ENCODE data around the gene CDH23. TPM values are rescaled to one million over a fixed set of nuclear protein-coding genes. Genes with fewer than 3 reads are reported as not detected.

CDH23 gene
- total RNA-seq, 1 donor: 0.81 TPM

DNA sequence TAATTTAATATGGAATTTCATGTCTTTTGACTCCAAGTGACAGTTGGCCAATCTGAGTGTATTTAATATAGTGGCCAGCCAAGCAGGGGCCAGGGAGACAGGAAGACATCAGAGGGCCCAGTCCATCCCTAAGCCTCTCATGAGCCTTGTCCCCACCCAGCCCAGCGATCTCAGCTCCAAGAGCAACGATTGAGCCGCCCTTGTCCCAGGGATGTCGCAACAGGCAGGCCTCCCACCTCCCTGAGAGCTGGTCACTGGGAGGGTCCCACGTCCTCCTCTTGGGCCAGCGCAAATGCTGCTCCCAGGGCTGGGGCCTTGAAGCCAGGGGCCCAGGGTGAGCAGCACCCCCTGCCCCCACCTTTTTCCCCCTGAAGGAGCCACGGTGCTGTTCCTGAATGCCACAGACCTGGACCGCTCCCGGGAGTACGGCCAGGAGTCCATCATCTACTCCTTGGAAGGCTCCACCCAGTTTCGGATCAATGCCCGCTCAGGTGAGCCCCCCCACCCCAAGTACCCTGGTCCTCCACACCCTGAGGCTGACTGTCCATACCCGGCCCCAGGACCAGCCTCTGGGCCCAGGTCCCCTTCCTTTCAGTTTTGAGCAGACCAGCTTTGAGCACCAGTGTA, 293.5 kb downstream of the CDH23 start:
- DNase-seq (ENCODE audit: low read depth in 2 of 3, low spot score in 2 of 3): no peak

DNA sequence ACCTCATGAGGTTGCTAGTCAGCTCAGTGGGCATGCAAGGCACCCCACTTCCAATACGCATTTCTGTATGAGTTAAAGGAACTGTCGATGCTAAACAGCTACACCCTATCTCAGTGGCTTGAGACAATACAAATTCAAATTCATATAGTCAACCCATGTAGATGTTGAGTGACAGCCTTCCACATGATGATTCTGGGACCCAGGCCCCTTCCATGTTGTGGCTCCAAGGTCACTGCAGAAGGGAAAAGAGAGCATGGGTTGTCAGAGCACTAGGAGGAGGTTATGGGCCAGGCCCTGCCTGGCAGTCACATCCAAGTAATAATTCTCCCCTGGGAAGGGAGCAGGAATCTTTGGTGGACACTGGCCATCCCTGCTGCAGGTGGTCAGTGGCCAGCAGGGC, 294.7 kb downstream of the CDH23 start:
- no peak for DNase-seq (ENCODE audit: low read depth in 2 of 3, low spot score in 2 of 3)

DNA sequence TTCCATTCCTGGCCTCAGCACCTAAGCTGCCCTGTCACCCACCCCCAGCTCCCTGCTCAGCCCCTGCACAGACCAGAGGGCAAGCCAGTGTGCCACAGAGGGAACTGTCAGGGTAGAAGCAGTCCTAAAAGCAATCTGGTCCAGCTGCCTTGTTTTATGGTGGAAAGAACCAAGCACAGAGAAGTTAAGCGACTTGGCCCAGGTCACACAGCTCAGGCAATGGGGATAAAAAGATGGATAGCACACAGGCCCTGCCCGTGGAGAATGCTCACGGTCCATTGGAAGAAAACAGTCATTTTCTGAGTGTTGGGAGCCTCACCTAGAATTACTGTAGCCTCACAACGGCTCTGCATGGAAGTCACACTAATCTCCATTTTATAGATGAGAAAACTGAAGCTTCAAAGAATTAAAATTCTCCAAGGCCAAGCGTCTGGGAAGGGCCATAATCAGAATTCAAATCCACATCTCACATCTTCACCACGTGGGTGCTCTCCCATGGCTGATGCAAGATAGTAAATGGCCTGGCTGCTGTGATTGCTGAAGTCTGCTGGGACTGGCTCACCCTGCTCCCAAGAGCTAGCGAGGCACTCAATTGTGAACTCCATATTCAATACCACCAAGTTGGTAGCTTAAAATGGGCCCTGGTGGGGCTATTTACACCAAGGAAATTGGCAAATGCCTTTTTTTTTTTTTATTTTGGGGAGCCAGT, 296.0 kb downstream of the CDH23 start:
- no peak for DNase-seq (ENCODE audit: low read depth in 2 of 3, low spot score in 2 of 3)

DNA sequence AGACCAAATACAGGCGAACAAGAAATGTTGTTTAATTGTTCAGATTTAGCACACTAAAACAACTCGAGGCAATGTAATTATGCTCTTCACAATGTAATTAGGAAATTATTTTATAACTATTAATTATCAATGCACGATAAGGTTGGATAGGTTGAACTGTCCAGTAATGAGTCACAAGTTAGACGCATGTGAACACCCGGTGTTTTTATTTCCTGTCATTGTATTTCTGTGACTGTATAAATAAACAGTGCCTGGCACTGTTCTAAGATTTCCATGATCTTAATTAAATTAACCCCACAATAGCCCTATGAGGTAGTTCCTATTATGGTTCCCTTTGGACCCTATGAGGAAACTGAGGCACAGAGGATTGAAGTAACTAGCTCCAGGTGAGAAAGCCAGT, 296.7 kb downstream of the CDH23 start:
- no peak for DNase-seq (ENCODE audit: low read depth in 2 of 3, low spot score in 2 of 3)

DNA sequence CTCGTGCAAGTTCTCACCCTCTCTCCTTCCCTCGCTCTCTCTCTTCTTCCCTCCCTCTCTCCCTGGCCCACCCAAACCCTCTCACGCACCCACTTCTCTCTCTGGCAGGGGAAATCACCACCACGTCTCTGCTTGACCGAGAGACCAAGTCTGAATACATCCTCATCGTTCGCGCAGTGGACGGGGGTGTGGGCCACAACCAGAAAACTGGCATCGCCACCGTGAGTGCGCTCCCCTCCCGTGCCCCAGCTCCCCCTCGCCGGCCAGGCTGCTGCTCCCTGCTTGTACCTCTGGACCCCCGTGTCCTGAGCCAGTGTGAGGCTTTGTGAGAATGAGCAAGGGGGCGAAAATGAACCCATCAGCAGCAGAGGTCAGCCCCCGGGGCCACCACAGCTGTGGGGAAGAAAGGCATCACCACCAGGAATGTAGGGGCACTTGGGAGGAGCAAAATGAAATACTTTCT, 297.4 kb downstream of the CDH23 start:
- DNase-seq (ENCODE audit: low read depth in 2 of 3, low spot score in 2 of 3): no peak

DNA sequence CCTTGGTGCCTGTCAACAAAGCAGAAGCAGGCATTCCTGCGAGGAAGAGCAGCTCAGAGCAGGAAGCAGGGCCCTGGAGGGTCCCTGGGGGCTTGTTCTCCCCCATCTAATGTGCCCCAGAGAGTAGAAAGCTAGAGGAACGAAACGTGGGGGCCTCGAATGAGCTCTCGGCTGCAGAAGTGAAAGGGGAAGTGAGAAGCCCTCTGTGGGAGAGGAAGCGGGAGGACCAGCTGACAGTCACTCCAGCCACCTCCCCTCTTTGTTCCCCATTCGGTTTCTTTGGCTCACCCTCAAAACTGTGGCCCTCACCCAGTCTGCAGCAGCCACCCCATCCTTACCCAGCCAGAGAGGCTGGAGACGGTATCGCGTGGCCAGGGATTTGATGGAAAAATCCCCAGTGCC, 297.8 kb downstream of the CDH23 start:
- peak in 2 of 3 donors; percentile 76 to 90 for DNase-seq (ENCODE audit: low read depth in 2 of 3, low spot score in 2 of 3)

DNA sequence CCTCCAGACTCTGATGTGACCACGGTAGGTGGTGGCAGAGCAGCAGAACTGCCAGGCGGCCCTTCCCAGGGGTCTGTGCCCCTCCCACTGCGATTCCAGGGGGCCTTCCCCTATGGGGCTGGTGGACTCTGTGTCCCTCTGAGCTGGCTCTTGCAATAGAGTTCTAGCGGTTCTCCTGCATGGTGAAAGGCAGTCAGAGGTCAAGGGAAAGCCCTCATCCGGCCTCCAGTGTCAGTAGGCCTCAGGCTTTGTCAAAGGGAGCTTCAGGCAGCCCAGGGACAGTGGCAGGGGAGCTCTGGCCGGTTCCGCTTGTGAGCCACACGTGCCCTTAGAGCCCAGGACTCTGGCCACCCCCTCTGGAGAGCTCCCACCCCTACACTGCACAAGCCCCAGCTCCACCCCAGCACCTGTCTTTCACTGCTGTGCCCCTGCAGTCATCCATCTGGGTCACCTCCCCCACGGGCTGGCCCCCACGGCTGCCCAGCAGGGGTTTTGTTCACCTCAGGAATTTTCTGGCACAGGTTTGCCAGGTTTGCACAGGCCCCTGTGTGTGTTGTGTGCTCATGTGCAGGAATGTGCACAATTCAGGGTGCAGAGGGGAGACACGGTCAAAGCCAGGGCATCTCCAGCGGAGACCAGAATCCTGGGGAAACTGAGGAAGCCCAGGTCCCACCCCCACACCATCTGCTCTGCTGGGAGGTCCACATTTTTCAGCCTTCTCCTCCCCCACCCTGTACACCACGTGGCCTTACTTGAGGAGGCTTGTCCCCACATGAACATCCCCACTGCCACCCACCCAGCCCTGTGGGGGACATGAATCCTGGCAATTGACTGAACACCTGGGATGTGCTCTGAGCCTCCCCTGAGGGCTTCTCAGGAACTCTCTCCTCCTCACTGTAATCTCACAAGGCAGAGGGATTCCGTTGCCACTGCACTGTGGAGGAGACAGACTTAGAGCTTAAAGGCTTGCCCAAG, 299.1 kb downstream of the CDH23 start:
- DNase-seq (ENCODE audit: low read depth in 2 of 3, low spot score in 2 of 3): no peak

DNA sequence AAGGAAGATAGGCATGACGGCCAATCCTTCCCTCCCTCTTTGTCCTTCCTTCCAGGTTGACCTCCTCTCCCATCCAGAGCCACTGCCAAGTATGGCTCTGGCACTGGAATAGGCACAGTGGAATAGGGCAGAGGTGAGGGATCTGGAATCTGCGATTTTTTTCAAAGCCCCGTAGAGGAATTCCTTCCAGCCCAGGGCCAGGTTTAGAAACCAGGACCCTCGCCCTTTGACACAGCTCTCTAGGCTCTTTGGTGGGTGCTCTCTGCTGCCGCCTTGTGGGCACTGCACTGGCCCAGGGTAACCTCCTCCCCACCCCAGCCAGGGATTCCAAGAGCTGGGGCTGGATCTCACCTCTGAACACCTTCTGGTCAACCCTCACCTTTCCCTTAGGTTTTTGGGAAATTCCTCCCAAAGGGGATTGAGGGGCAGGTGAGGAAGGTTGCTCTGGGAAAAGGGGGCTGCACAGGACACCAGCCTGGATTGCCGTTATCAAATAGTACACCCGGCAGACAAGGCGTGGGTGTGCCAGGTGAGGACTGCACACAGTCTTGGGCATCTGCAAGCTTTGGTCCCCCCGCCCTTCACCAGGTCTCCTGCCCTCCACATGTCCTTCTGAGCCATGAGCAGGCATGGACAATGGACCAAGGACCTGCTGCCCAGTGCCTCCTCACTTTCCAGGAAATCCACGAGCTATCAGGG, 300.1 kb downstream of the CDH23 start:
- peak in 2 of 3 donors; percentile 35 to 72 for DNase-seq (ENCODE audit: low read depth in 2 of 3, low spot score in 2 of 3)

DNA sequence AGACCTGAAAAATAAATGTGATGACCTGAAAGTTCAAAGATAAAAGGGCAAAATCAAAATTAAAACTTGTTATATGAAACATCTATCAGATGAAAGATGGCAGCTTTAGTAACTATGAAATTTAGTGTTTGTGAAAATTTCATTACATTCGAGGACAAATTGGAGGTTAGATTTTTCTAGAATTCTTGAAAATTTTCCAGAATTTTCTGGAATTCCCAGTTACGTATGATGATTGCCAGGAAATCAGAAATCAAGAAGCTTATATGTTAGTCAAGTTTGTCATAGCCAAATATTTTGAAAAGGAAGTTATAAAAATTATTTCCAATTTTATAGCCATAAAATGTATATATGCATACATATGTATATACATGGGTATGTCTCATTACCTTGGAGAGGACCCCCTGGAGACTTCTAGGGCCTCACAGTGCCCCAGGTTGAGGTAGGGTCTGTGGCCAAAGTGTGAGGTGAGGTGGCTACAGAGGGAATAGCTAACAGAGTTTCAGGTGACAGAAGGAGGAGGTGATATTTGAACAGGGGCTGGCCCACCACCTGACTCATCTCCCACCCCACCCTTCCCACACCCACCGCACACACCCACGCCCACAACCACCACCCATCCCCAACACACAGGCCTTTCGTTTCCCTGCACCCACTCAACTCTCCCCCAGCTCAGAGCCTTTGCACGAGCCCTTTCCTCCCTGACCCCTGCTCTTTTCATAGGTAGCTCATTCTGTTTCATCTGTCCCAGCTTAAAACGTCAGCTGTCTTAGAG, 301.4 kb downstream of the CDH23 start:
- DNase-seq (ENCODE audit: low read depth in 2 of 3, low spot score in 2 of 3): no peak

DNA sequence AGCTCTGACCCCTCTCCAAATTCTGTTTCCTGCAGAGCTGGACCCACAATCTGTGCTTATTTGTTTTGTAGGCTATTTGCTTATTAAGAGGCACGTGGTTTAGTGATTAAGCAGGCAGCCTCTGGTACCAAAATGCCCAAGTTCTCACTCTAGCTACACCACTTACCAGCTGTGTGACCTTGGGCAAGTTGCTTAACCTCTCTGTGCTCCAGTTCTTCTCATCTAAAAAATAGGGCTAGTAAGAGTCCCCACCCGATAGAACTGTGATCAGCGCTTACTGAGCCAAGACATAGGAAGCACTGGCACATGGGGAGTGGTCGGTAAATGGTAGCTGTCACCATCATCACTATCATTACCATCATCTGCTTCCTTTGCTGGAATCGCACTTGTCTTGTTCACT, 302.0 kb downstream of the CDH23 start:
- DNase-seq (ENCODE audit: low read depth in 2 of 3, low spot score in 2 of 3): no peak

DNA sequence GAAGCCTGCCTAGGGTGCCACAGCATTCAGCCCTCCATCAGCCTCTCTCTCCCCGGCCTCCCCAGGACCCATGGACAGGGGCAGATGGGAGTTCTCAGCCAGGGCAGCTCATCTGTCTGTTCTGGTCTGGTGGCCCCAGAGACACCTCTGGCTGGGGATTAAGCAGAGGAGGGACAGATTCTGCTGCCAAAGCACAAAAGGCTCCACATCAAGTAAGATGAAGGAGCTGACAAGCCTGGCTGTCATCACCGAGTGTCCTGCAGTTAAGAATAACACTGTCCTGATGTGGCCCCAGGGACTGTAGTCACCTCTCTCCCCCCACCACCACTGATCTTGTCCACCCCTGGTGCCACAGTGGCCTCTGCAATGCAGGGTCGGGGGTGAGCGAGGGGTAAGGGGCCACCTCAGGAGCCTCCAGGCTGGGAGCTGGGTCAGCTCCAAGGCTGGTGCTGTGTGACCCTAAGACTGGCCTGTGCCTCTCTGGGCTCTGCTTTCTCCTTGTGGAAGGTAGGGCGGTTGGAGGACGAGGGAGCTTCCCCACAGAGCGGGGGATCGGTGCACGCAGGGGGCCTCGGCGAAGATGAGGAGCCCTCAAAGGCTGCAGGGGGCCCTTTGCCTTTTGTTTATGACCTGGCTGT, 304.1 kb downstream of the CDH23 start:
- no peak for DNase-seq (ENCODE audit: low read depth in 2 of 3, low spot score in 2 of 3)

DNA sequence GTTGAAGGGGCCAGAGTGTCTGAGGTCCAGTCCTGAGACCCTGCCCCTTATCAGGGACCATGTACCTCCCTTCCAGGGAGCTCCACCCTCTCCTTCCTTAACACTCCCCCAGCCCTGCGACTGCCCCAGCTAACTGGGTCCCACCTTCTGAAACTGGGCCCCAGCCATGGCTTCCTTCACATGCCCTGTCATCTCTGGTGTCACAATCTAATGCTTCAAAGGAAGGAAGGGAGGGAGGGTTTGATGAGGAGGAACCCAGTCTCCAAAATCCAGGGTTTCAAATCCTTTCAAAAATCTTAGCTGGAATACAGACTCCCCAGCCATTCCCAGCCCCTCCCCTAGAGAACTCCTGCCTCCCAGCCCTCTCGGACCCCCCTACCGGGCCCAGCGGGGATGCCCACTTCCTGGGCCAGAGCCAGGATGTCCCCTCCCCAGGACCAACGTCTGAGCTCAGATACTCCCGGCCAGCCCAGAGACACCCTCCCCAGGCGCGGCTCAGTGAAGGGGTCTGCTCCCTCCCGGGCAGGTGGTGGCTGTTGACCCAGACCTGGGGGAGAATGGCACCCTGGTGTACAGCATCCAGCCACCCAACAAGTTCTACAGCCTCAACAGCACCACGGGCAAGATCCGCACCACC, 304.9 kb downstream of the CDH23 start:
- no peak for DNase-seq (ENCODE audit: low read depth in 2 of 3, low spot score in 2 of 3)

DNA sequence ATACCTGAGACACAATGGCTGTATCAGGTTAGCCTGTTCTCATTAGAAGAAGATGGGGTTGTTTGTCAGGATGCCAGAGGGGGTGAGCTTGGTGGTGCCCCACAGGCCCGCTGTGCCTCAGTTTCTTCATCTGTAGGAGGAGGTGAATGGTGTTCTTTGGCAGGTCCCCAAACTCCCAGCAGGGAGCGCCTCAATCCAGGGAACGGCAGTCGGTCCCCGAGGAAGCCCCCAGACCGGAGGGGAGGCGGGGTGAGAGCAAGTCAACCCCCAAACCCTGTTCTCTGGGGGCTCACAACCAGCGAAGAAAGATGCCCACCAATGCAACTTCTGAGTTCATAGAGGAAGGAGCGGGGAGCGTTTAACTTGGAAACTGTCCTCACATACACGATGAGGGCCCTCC, 306.9 kb downstream of the CDH23 start:
- DNase-seq (ENCODE audit: low read depth in 2 of 3, low spot score in 2 of 3): no peak

DNA sequence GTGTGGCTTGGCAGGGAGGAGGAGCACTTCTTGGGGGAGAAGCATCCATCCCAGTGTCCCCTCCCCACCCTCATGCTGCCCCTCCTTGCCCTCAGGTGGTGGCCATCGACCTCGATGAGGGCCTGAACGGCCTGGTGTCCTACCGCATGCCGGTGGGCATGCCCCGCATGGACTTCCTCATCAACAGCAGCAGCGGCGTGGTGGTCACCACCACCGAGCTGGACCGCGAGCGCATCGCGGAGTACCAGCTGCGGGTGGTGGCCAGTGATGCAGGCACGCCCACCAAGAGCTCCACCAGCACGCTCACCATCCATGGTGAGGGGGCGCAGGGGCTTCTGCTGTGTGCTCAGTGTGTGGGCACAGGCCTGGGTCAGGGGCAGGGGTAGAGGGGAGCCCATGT, 308.1 kb downstream of the CDH23 start:
- DNase-seq (ENCODE audit: low read depth in 2 of 3, low spot score in 2 of 3): no peak

DNA sequence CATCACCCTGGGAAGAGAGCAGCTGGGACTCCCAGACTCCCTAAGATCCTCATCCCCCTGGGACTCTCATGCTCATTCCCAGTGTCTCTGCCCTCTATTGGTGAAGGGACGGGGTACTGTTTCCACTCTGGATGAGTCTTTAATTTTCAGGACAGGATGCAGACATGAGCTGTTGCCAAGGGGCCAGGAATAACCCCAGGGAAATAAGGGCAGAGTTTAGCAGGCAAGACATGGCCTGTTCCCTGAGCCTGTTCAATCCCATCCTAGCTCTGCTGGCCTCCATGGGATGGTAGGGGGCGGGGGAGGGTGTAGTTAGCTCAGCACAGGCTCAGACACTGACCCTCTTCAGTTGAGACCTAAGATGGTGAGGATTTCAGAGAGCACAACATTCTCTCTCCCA, 308.9 kb downstream of the CDH23 start:
- DNase-seq (ENCODE audit: low read depth in 2 of 3, low spot score in 2 of 3): no peak

DNA sequence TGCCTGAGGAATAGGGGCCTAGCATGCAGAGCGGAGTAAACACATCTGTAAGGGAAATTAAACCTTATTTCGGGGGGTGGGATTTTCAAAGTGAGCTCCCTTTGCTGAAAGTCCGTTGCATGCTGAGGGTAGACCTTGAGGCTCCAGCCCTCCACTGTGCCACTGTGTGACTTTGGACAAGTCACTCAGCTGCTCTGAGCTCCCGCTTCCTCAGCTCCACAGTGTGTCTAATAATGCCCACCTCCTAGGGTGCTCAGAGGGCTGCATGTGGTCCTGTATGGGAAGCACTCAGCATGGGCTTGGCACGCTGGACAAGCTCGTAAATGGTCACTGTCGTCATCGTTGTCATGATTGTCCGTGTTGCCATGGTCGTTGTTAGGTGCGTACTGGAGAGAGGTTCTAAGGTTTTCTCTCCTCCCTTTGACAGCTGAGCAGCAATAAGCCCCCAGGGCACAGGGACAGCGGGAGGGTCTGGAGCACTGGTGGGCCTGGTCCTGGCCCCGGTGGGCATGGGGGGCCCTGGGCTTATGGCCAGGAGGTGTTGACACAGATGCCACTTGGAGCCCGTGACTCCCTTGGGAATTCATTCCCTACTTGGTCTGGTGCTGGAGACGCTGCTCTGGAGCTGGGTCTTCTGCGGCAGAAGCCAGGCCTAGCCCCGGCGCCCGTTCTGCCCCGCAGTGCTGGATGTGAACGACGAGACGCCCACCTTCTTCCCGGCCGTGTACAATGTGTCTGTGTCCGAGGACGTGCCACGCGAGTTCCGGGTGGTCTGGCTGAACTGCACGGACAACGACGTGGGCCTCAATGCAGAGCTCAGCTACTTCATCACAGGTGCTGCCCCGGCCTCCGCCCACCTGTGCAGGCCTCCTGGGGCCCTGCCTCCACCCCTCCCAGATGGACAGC, 309.7 kb downstream of the CDH23 start:
- DNase-seq (ENCODE audit: low read depth in 2 of 3, low spot score in 2 of 3): no peak

DNA sequence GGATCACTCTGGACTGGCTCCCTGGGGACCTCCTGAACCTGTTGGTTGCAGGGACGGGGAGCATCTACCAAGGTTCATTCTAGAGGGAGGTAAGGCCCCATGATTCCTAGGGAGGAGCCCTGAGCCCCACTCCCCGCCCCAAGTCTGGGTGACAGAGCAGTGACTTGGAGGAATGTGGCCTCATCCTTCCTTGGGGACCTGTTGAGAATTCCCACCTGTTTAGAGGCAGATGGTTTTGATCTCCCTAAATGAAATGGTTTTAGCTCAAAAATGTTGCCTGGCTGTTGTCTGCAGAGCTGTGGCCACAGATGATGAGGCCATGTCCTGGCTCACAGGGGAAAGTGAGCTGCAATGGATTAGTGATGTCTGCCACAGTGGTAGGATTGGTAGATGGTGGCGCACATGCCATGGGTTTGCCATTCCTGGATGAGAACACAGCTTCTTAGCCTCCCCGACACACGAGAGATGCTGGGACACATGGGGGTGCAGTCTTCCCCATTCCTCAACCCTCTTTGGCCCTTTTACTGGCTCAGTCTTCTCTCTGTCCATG, 310.6 kb downstream of the CDH23 start:
- no peak for DNase-seq (ENCODE audit: low read depth in 2 of 3, low spot score in 2 of 3)

DNA sequence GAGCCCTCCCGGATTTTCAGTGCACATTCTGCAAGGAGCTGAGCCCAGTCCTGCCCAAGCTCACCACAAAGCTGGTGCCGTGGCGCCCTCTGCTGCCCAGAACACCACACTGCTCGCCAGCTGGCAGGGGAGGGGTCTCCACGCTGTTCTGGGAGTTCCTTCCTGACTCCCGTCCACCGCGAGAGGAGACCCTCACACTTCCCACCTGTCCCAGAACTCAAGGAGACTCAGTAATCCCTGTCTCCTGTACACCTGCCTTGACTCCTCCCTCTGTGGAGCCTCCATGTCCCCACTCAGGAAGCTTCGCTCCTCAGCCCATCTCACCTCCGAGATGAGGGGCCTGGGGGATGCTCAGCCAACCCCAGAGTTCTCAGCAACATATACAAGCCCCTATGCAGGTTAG, 311.6 kb downstream of the CDH23 start:
- peak in 2 of 3 donors; percentile 46 to 65 for DNase-seq (ENCODE audit: low read depth in 2 of 3, low spot score in 2 of 3)

Measured in hematopoietic multipotent progenitor cell (in vitro differentiated cells).